Choroid plexus epithelial cell (primary cell): Measurements from ENCODE around the gene CSNK2A1.
"Not testable (repeated sequence)": the region's sequence is repeated elsewhere in the genome, so short reads cannot be mapped to it uniquely, and the experiment has no call there.

ENCODE experiments used
- DNase-seq: peaks from one replicate; pipeline ENCODE4 v3.0.0-alpha.2; 2010; ENCODE audit warnings: low read depth
- H3K4me3 ChIP-seq: 2 replicates; pipeline ENCODE4 v1.5.1; 2011; ENCODE audit warnings: low read depth, mild to moderate bottlenecking, control low read depth, low read length, moderate library complexity
- TF ChIP-seq, protein P1 (sequence below): conservative IDR thresholded peaks from 2 replicates; pipeline ENCODE4 v1.5.1; 2011; ENCODE audit warnings: low read depth, mild to moderate bottlenecking, control low read depth, inconsistent platforms, low read length, moderate library complexity

Gene CSNK2A1

DNA sequence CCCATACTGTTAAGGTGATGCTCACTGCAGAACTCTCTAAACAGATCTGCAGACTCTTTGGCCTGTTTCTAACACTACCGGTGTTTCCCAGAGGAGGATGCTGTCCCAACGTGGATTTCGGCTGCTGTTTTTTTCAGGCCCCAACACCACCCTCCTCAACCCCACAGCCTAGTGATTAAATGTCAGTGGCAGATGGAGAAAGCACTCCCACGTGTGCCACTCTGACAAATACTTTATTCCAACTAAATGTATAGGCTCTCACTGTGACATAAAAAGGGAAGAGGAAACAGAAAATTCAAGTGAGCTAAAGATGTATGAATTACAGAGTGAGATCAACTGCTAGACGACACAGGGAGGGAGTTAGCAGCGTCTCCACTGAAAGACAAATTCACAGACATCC is 84.8 kb downstream of the CSNK2A1 start:
- H3K4me3 ChIP-seq: no peak overlapping the region
- DNase-seq: no peak
- TF ChIP-seq, protein P1, sequence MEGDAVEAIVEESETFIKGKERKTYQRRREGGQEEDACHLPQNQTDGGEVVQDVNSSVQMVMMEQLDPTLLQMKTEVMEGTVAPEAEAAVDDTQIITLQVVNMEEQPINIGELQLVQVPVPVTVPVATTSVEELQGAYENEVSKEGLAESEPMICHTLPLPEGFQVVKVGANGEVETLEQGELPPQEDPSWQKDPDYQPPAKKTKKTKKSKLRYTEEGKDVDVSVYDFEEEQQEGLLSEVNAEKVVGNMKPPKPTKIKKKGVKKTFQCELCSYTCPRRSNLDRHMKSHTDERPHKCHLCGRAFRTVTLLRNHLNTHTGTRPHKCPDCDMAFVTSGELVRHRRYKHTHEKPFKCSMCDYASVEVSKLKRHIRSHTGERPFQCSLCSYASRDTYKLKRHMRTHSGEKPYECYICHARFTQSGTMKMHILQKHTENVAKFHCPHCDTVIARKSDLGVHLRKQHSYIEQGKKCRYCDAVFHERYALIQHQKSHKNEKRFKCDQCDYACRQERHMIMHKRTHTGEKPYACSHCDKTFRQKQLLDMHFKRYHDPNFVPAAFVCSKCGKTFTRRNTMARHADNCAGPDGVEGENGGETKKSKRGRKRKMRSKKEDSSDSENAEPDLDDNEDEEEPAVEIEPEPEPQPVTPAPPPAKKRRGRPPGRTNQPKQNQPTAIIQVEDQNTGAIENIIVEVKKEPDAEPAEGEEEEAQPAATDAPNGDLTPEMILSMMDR: peak; percentile 18

DNA sequence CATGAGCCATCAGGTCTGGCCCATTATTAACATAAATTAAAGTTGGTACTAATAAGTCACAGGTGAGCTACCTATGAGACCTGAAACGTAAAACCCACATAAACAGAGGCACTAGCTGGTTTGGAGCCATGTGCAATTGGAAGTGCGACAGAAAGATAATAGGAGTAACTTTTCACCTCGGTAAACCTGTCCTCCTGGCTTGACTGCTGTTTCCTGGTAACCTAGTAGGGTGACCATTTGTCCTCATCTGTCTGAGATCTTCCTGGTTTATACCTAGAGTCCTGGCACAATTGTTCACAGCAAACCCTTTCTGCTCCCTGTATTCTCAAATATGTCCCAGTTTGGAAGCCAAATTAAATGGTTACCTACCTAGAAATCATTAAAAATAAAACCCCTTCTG is 88.6 kb downstream of the CSNK2A1 start:
- no peak overlapping the region for H3K4me3 ChIP-seq
- no peak for DNase-seq
- TF ChIP-seq, protein P1: no peak

DNA sequence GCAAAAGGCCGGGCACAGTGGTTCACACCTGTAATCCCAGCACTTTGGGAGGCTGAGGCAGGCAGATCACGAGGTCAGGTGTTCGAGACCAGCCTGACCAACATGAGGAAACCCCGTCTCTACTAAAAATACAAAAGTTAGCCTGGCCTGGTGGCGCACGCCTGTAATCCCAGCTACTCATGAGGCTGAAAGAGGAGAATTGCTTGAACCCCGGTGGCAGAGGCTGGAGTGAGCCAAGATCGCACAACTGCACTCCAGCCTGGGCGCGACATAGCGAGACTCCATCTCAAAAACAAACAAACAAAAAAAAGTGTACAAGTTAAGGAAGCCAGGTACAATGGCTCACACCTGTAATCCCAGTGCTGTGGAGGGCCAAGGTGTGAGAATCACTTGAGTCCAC is 91.6 kb downstream of the CSNK2A1 start:
- DNase-seq, H3K4me3 ChIP-seq: not testable (repeated sequence)

DNA sequence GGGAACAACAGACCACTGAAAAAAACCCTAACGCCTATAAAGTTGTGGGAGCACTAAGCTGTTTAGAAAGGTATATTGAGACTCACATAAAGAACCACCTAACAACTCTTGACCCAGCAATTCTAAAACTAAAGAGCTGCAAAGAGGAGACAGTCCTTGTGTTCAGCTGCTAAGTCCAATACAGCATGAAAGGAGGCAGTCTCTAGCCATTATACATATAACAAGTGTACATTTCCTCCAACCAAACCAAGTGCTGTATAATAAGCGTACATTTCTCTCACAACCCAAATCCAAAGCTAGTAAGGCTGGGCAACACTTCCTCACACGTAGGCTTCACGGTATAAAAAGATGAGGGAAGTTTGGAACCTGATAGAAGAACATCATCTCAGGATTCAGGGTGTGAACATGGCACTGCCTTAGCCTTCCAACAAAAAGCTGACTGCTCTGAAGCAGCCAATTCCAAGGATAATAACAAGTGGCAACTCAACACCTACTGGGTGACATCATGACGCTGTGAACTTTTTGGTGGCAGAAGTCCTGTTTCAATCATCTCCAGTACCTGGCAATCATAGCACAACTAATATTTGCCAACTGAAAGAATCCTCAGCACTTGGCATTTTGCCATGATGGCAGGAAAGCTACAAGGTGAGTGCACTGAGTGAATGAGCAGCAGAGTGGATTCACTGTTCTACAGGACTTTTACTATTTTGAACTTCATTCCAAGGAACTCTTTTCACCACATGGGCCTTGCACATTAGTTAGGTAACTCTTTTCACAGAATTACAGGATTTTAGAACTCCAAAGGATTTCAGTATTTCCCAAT is 97.9 kb downstream of the CSNK2A1 start:
- no peak overlapping the region for H3K4me3 ChIP-seq
- TF ChIP-seq, protein P1: no peak
- no peak for DNase-seq

DNA sequence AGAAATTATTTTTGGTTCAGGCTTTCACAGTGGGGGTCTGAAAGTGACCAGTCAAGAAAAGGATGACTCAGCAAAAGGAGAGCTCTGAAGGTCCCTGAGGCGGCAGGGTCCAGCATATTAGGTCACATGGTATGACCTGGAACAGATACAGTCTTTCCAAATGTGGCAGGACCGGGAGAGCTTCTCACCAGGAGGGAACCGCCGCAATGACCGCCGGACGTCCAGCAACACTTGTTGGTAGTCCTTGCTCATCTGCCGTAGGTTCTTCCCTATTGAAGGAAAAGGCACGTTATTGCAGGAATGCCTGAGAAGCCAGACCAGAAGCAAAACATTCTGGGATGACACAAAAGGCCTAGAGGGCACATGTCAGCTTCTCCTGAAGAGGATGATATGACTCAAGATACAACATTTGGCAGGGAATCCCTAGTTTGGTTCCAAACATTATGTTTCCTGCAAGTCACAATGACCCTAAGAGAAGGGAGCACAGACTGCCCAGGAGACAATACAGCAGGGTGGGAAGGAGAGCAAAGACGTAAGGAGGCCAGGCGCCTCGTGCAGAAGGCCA is 98.6 kb downstream of the CSNK2A1 start:
- DNase-seq: peak; percentile 74
- no peak overlapping the region for H3K4me3 ChIP-seq
- TF ChIP-seq, protein P1: no peak

DNA sequence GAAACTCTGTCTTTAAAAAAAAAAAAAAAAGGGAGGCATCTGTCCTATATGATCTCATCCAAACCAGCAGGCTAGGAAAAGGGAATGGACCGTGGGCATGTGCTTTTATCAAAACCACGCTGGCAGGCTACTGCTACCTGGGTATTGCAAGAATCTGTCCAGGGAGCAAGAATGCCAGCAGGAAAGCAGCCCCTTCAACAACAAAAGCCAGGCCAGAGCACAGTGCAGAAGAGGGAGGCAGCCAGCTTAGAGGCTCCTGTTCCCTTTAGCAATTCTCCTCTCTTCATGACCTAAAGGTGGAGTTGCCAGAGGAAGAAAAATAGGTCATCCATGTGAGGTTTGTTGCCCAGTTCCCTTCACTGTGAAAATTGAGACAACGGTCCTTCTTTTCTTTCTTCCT is 99.5 kb downstream of the CSNK2A1 start:
- H3K4me3 ChIP-seq: no peak overlapping the region
- peak; percentile 49 for DNase-seq
- TF ChIP-seq, protein P1: no peak

DNA sequence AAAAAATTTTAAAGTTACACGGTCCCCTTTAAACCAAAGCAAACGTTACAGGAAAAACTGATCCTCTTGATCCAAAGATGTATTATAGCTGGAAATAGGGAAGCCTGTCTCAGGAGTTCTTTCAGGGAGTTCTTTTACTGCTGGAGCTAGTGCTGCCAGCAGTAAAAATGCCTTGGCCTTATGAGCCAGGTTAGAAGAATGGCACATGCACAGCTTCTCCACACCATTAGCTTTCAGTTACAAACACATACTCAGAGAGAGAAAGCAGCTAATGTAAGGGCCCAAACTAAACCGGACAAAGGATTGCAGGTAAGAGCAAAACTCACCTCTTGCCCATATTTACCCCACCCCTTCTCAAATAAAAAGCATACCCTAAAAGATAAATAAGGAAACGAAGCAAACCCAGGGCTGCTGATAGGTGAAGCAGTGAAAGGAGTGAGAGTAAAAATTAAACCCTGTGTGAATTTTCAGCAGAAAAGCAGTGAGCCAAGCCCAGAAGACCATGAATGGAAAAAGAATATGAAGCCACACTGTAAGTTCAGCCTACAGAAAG is 100.3 kb downstream of the CSNK2A1 start:
- TF ChIP-seq, protein P1: no peak
- DNase-seq: no peak
- H3K4me3 ChIP-seq: no peak overlapping the region
